Left renal pelvis (tissue), 4 donors: Measurements from ENCODE around the gene FAAP20. TPM values are rescaled to one million over a fixed set of nuclear protein-coding genes. Genes with fewer than 3 reads are reported as not detected.

ENCODE experiments used
- DNase-seq, 4 donors: peaks; one replicate each; pipeline ENCODE4 v3.0.0-alpha.2; 2013; ENCODE audit warnings: low read depth in 4 of 4, low spot score in 3 of 4
- polyA plus RNA-seq, 4 donors: library from polyadenylated mRNA; unstranded; fragments of 120-200 nt; gene quantifications; one replicate each; pipeline ENCODE4 v1.2.1, GENCODE V29; 2013; ENCODE audit not compliant: insufficient read length in 4 of 4

FAAP20 gene
- polyA plus RNA-seq, 4 donors: 28.0 to 68.3 (median 36.1) TPM

DNA sequence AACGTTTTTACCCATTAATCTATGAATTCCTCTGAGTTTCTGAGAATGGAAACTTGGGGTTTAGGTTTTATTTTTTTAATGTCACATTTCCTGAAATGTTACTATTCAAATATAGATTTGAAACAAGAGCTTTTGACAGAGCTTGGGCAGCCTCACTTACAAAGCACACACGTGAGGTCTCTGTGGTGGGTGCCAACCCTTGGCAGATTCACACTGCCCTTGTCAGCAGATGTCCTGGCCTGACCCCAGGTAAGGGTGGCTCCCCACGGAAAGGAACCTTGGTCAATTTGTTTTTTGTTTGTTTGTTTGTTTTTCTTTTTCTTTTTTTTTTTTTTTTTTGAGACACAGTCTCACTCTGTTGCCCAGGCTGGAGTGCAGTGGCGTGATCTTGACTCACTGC, 53.5 kb downstream of the FAAP20 start:
- no peak for DNase-seq

Other genes starting within 250 kb of the FAAP20 start
- 1 to 10 TPM in 1 of 4 donors, under 1 TPM in 3; 0.27 to 1.3 (median 0.59) TPM for gene CFAP74, start 191.0 kb downstream of the FAAP20 start, polyA plus RNA-seq
- gene GABRD, start 175.4 kb downstream of the FAAP20 start, polyA plus RNA-seq: 1 to 10 TPM in 2 of 4 donors, under 1 TPM in 2; 0.86 to 1.6 (median 1.1) TPM
- gene PRKCZ, start 144.4 kb downstream of the FAAP20 start, polyA plus RNA-seq: 10 to 100 TPM in 3 of 4 donors, 1 to 10 TPM in 1; 7.2 to 35.9 (median 32.7) TPM
- 10 to 100 TPM; 51.6 to 83.7 (median 57.2) TPM for gene SKI, start 33.5 kb upstream of the FAAP20 start, polyA plus RNA-seq
- gene MORN1, start 196.8 kb upstream of the FAAP20 start, polyA plus RNA-seq: 10 to 100 TPM in 2 of 4 donors, 1 to 10 TPM in 2; 7.9 to 16.7 (median 11.1) TPM
- gene RER1, start 197.1 kb upstream of the FAAP20 start, polyA plus RNA-seq: 100 to 1,000 TPM; 103 to 139 (median 125) TPM
- gene PEX10, start 217.8 kb upstream of the FAAP20 start, polyA plus RNA-seq: 10 to 100 TPM; 12.4 to 29.9 (median 20.1) TPM